SK-N-SH (cell line): ENCODE measurements around the gene CYB561D1.

Experiments used
- CTCF ChIP-seq: fragments of 200-600 bp; sonication (generic); IDR thresholded peaks from 2 replicates; pipeline ENCODE4 v1.6.1; 2017; ENCODE audit warnings: antibody characterized with exemption, mild to moderate bottlenecking, moderate library complexity
- PBX3 ChIP-seq: IDR thresholded peaks from 2 replicates; pipeline ENCODE4; 2012
- POLR2AphosphoS5 ChIP-seq: IDR thresholded peaks from 2 replicates; pipeline ENCODE4 v1.6.1; 2012; ENCODE audit warnings: low read depth, low read length
- RAD21 ChIP-seq: IDR thresholded peaks from 2 replicates; pipeline ENCODE4 v1.6.1; 2012; ENCODE audit warnings: mild to moderate bottlenecking, low read length
- USF2 ChIP-seq: fragments of 150-350 bp; IDR thresholded peaks from 2 replicates; pipeline ENCODE4 v1.6.1; 2017; ENCODE audit warnings: antibody characterized with exemption, low read length, low read depth, borderline replicate concordance

- TF ChIP-seq PBX3 (no peak), POLR2AphosphoS5 (no peak), RAD21 (no peak), USF2 (no peak), CTCF (no peak)
Measured at GRCh38 chr1:109491372-109491771, 2.5 kb upstream of the CYB561D1 start.
